ENCODE results near the gene GMNN.

GRCh38 chr6:24759718-24760117 lies 15.0 kb upstream of the GMNN start:
- TF ChIP-seq GATA2 (IDR thresholded peaks at IDR 0.05; ENCODE audit: low read depth, low read length): no peak
- no peak for TF ChIP-seq GATA3 (IDR thresholded peaks at IDR 0.05; ENCODE audit: low read depth, low read length)

Measured in SH-SY5Y (cell line).